ENCODE measurements around the gene ZNF17.
"Not testable (repeated sequence)": the region's sequence is repeated elsewhere in the genome, so short reads cannot be mapped to it uniquely, and the experiment has no call there.

Gene ZNF17

GRCh38 chr19:57410877-57411671 is at the start of gene ZNF17:
Gene ZNF17, plus strand, starts transcription at chr19:57411161. Its CDS starts 2,455 bp downstream, at chr19:57413616.
- DNase-seq (ENCODE audit: low spot score) = peak; percentile 95

- no peak for DNase-seq (ENCODE audit: low spot score)
Observed at GRCh38 chr19:57362419-57362818, 48.5 kb upstream of the ZNF17 start.

GRCh38 chr19:57362997-57363687 is 47.8 kb upstream of the ZNF17 start, which contains the start of the genes TRAPPC2B and ZNF547:
Gene TRAPPC2B, plus strand, starts transcription at chr19:57363551. Its CDS starts 1,283 bp downstream, at chr19:57364834.
Gene ZNF547, plus strand, starts transcription at chr19:57363551. Its CDS starts 5,005 bp downstream, at chr19:57368556.
- peak; percentile 98 for DNase-seq (ENCODE audit: low spot score)

GRCh38 chr19:57363688-57364181 is 47.2 kb upstream of the ZNF17 start:
- DNase-seq (ENCODE audit: low spot score) = peak; percentile 4

GRCh38 chr19:57366776-57367175 is 44.2 kb upstream of the ZNF17 start:
- no peak for DNase-seq (ENCODE audit: low spot score)

- no peak for DNase-seq (ENCODE audit: low spot score)
Observed at GRCh38 chr19:57374179-57374578, 36.8 kb upstream of the ZNF17 start.

- DNase-seq (ENCODE audit: low spot score) = not testable (repeated sequence)
Observed at GRCh38 chr19:57374647-57375046, 36.3 kb upstream of the ZNF17 start.

- DNase-seq (ENCODE audit: low spot score) = no peak
Observed at GRCh38 chr19:57376151-57376550, 34.8 kb upstream of the ZNF17 start.

GRCh38 chr19:57377498-57378146 is 33.3 kb upstream of the ZNF17 start:
- no peak for DNase-seq (ENCODE audit: low spot score)

- DNase-seq (ENCODE audit: low spot score) = no peak
Observed at GRCh38 chr19:57380923-57381322, 30.0 kb upstream of the ZNF17 start.

- no peak for DNase-seq (ENCODE audit: low spot score)
Observed at GRCh38 chr19:57382806-57383488, 28.0 kb upstream of the ZNF17 start.

GRCh38 chr19:57389194-57389729 is 21.7 kb upstream of the ZNF17 start:
- no peak for DNase-seq (ENCODE audit: low spot score)

- peak; percentile 99 for DNase-seq (ENCODE audit: low spot score)
Observed at GRCh38 chr19:57389730-57390598, 21.0 kb upstream of the ZNF17 start, which contains the start of gene ZNF548. Gene ZNF548, plus strand, starts transcription at chr19:57389854. Its CDS starts 246 bp downstream, at chr19:57390100.

GRCh38 chr19:57395710-57396109 is 15.3 kb upstream of the ZNF17 start:
- DNase-seq (ENCODE audit: low spot score) = no peak

GRCh38 chr19:57398868-57399267 is 12.1 kb upstream of the ZNF17 start:
- DNase-seq (ENCODE audit: low spot score) = no peak

- DNase-seq (ENCODE audit: low spot score) = no peak
Observed at GRCh38 chr19:57403737-57404563, 7.0 kb upstream of the ZNF17 start.

GRCh38 chr19:57406516-57407123 is 4.3 kb upstream of the ZNF17 start:
- DNase-seq (ENCODE audit: low spot score) = no peak

GRCh38 chr19:57419439-57419838 is 8.5 kb downstream of the ZNF17 start:
- DNase-seq (ENCODE audit: low spot score) = no peak

GRCh38 chr19:57421037-57421436 is 10.1 kb downstream of the ZNF17 start:
- no peak for DNase-seq (ENCODE audit: low spot score)
